ENCODE data around the gene PGAP6.

GRCh38 chr16:363766-364490 is 17.9 kb downstream of the PGAP6 start:
- TF ChIP-seq POLR2A (IDR thresholded peaks at IDR 0.05) (no peak), CTCF (IDR thresholded peaks at IDR 0.05) (no peak)
